Motor neuron (in vitro differentiated cells): ENCODE data around the gene KLK10. TPM values are rescaled to one million over a fixed set of nuclear protein-coding genes. Genes with fewer than 3 reads are reported as not detected.

Experiments
- ATAC-seq, 8 experiments: fragments of 200-7000 bp; cut with Tn5 transposase; replicated peaks in 6 of 8; 2 replicates each; pipeline ENCODE4 v1.8.0; 2021; ENCODE audit warnings: mild to moderate bottlenecking in 8 of 8, moderate library complexity in 8 of 8
- H3K27ac ChIP-seq, 2 donors: fragments of 250-450 bp; sonication (Bioruptor Pico); 2 replicates each; pipeline ENCODE4 v1.9.0; 2021; ENCODE audit warnings: antibody characterized with exemption in 2 of 2, mild to moderate bottlenecking in 2 of 2, moderate library complexity in 1 of 2
- H3K4me1 ChIP-seq, 2 donors: fragments of 250-450 bp; sonication (Bioruptor Pico); replicated peaks in 1 of 2; 2 replicates each; pipeline ENCODE4 v1.6.1; 2021; ENCODE audit warnings: antibody characterized with exemption in 2 of 2, mild to moderate bottlenecking in 2 of 2, moderate library complexity in 1 of 2
- H3K4me3 ChIP-seq, 5 donors: fragments of 250-450 bp; sonication (Bioruptor Pico); 2 replicates each; pipeline ENCODE4 v1.9.0; 2021; ENCODE audit warnings: antibody characterized with exemption in 5 of 5, mild to moderate bottlenecking in 5 of 5, moderate library complexity in 4 of 5
- WGBS, 10 experiments: fragments of 450-650 bp; shearing (Covaris generic); methylation state at CpG; one replicate each; pipeline ENCODE4 v1.0.0; 2022; 5-methylcytosine and 5-hydroxymethylcytosine counted together
- in situ Hi-C, 9 experiments: fragments of 400-800 bp; cut with MboI; loops; one replicate each; pipeline ENCODE4 v1.15.0; 2021; ENCODE audit warnings: low sequenced_read_pairs in 9 of 9, low pct_unique_long_range_greater_than_20kb in 2 of 9; ENCODE audit not compliant: unreplicated experiment in 9 of 9
- total RNA-seq, 8 experiments: library from RNA; unstranded; fragments of 300-600 nt; gene quantifications; 2 replicates each; pipeline versions ENCODE4 v1.2.3 to v1.2.4, GENCODE V29; 2022

The KLK10 gene
- total RNA-seq, 8 experiments from 2014 or later = 0.14 to 0.81 (median 0.37) TPM

DNA sequence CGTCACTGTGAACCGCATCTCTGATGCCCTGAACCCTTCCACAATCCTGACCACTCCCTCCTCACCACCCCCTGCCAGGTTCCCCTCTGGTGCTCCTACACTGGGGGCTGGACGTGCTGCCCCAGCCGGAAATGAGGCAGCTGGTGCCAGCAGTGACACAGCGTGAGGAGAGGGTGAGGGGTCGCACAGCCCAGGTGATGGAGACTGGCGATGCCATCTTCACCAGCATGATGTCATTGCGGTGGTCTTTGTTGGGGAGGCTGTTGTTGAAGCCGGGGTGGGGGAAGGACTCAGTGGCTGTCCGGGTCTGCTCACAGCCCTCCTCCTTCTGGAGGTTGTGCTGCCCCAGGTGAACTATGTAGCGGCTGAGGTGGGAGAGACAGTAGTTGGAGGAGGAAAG lies 4.4 kb upstream of the KLK10 start:
- ATAC-seq = no peak
- Histone ChIP-seq H3K27ac (no peak overlapping the region), H3K4me1 (peaks cover 0 to 2% of the 10 kb centered on the region in 2 donors), H3K4me3 (no peak overlapping the region)
- in situ Hi-C loops = loop anchor here in 1 of 9 experiments (10.0 kb wide), 1 partner anchor 71 kb away; no protein-coding TSS in a partner anchor
- WGBS, 10 experiments = 10 to 91% (median 50%) methylated on average over 1 to 4 of the region's 11 CpGs; no CpG with 5 or more reads in 5 of the 10 experiments

GRCh38 chr19:51022526-51022925 lies 3.0 kb upstream of the KLK10 start:
- Histone ChIP-seq H3K4me1 (peaks cover 0 to 3% of the 10 kb centered on the region in 2 donors), H3K27ac (no peak overlapping the region), H3K4me3 (no peak overlapping the region)
- 35 to 67% (median 53%) methylated on average over 3 to 13 of the region's 14 CpGs; no CpG with 5 or more reads in 1 of the 10 experiments for WGBS, 10 experiments
- ATAC-seq = no peak
- in situ Hi-C loops = loop anchor here in 1 of 9 experiments (10.0 kb wide), 1 partner anchor 72 kb away; no protein-coding TSS in a partner anchor

- 0 to 100% (median 23%) methylated on average over 1 to 6 of the region's 7 CpGs; no CpG with 5 or more reads in 1 of the 10 experiments for WGBS, 10 experiments
- H3K4me1 ChIP-seq = peaks cover 0 to 3% of the 10 kb centered on the region in 2 donors
- in situ Hi-C loops = loop anchor here in 1 of 9 experiments (10.0 kb wide), 1 partner anchor 74 kb away; no protein-coding TSS in a partner anchor
- no peak overlapping the region for H3K4me3 ChIP-seq
- no peak overlapping the region for H3K27ac ChIP-seq
- ATAC-seq = peak in 6 of 8 experiments; percentile 15 to 65 (median 30)
Measured at GRCh38 chr19:51020988-51021651, 1.6 kb upstream of the KLK10 start.

DNA sequence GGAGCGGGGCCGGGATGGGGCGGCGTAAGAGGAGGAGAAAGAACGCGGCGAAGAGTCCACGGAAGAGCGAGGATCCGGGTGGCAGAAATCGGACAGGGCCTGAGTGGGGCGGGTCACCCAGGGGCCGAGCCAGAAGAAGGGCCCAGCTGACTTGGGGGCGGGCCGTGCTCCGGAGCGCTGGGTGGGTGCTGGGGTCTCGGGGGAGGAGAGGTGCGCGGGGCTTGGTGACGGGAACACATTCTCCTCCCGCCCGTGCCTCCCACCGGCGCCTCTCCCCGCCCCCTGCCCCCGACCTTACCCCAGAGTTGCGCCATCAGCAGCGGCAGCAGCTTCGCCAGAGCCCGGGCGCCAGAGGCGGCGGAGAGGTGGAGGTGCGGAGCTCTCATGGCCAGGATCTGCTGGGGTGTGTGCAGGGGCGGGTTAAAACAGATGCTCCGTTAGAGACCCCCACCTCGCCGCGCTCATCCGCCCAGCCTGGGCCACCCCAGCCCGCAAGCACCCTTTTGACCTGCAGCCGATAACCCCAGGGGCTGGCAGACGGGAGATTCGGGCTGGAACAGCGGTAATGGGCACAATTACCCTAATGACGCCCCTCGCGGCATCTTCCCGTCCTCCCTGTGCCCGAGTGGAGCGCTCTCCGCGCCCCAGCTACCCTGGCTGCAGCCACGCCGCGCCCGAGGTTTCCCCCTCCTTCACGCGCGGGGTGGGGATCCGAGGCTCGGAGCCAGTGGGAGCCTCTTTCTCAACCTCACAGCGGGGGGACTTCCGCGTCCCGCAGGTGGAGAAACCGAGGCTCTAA lies 565 bp downstream of the KLK10 start:
- in situ Hi-C loops = no loop called here
- H3K4me3 ChIP-seq = no peak overlapping the region
- WGBS, 10 experiments = 0 to 6% (median 0%) methylated on average over 3 to 18 of the region's 68 CpGs; no CpG with 5 or more reads in 7 of the 10 experiments
- H3K27ac ChIP-seq = no peak overlapping the region
- ATAC-seq = peak in 2 of 8 experiments; percentile 7 to 27
- peaks cover 0 to 3% of the 10 kb centered on the region in 2 donors for H3K4me1 ChIP-seq

DNA sequence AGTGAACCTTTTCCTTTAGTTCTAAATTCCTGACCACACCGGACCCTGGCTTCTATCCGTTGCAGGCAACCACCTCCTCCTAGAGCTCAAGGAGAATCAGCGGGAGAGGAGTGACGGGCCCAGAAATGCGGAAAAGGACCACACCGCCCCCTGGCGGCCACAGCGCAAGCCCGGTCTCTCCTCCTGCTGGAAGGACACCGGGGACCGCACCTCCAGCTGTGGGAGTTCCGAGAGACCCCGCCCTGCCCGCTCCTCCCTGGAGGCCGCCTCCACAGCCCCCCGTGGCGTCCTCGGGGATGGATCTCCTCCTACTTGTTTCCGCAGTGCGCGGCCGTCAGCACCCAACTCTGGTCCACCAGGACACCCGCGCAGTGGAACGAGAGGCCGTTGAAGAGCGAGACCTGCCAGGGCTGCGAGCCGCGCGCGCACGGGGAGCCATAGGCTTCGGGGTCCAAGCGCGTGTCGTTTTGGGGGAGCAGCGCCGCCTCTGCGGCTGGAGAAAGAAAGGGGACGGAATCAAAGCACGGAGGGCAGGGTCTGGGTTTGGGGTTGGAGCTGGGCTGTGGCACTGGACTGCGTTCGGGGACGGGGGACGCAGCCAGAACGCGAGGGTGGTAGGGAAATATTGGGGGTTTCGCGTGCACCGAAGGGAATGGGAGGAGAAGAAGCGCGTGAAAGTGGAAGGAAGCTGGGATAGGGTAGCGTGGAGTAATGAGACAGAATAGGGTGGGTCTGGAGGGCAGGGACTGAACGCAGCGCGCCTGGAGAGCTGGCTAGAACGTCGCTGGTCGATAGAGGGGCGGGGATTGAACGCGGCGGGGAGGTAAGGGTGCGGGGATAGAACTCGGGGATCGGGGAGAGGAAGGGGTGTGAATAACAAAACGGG lies 2.5 kb downstream of the KLK10 start:
- WGBS, 10 experiments = 0% methylated on average over 1 to 25 of the region's 68 CpGs; no CpG with 5 or more reads in 3 of the 10 experiments
- in situ Hi-C loops = no loop called here
- H3K27ac ChIP-seq = no peak overlapping the region
- peak; percentile 70 to 84 (median 77) for ATAC-seq
- peaks cover 0 to 3% of the 10 kb centered on the region in 2 donors for H3K4me1 ChIP-seq
- peak overlapping the region; percentile 10 to 41 (median 33) for H3K4me3 ChIP-seq

DNA sequence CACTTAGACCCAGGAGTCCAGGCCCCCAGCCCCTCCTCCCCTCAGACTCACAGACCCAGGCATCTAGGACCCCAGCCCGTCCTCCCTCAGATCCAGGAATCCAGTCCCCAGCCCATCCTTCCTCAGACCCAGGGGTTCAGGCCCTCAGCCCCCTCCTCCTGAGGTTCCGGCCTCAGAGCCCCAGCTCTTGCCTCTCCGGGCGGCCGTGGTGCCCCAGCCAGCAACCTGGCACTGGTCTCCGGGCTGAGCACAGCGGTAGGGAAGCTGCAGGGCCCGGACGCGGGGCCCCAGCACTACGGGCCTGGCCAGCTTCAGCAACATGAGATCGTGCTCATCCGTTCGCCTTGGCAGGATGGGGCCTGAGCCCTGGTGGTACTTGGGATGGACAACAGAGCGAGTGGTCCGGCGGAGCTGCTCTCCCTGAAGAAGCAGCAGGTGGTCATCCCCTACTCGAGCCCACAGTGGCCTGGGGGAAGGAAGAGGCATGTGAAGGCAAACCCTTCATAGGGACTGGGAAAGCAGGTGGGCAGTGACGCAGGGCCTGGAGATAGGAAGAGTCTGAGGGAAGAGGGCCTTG lies 3.7 kb downstream of the KLK10 start:
- Histone ChIP-seq H3K4me1 (peaks cover 0 to 3% of the 10 kb centered on the region in 2 donors), H3K4me3 (no peak overlapping the region), H3K27ac (no peak overlapping the region)
- ATAC-seq = no peak
- in situ Hi-C loops = no loop called here
- 60 to 68% methylated on average over 1 to 3 of the region's 19 CpGs; no CpG with 5 or more reads in 8 of the 10 experiments for WGBS, 10 experiments

DNA sequence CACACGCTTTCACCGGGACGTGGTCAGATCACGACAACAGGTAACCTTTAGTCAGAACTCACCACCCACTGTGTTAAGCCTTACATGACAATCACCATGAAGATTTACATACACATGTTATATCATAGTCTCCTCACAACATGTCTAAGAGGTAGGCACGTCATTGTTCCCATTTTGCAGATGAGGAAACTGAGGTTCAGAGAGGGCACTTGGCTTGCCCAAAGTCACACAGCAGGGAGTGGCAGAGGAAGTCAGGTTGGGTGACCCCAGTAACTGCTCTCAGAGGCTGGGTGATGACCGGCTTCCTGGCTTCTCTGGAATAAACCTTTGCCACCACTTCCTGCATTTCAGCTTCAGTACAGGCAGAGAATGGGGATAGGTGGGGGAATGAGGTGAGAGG lies 5.3 kb downstream of the KLK10 start:
- 0 to 90% (median 75%) methylated on average over 1 to 5 of the region's 6 CpGs; no CpG with 5 or more reads in 4 of the 10 experiments for WGBS, 10 experiments
- in situ Hi-C loops = no loop called here
- ATAC-seq = no peak
- Histone ChIP-seq H3K27ac (no peak overlapping the region), H3K4me1 (peaks cover 0 to 3% of the 10 kb centered on the region in 2 donors), H3K4me3 (no peak overlapping the region)

DNA sequence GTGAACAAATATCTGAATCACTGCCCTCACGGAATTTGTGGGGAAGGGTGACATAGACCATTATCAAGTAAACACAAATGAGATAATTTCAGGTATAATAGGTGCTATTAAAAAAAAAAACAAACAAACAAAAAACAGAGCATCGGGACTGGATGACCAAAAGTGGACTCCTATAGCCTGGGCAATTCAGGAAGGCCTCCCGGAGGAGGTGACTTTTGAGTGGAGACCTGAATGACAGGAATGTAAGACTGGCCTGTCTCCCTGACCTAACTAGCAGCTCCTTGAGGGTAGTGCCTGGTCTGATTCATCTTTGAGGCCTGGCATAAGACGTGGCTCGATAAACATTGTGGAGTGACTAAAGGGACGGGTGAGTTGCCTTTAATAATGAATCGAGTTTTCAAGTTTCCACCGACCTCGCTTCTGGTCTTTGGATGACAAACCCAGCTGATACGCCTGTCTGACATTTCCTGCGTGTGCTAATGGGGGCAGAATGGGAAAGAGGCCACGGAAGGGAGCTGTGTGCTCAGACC lies 6.8 kb downstream of the KLK10 start:
- in situ Hi-C loops = no loop called here
- WGBS, 10 experiments = 14 to 87% (median 53%) methylated on average over 2 to 9 of the region's 12 CpGs; no CpG with 5 or more reads in 2 of the 10 experiments
- no peaks in the 10 kb centered on the region for H3K4me1 ChIP-seq
- H3K27ac ChIP-seq = no peak overlapping the region
- ATAC-seq = no peak
- no peak overlapping the region for H3K4me3 ChIP-seq

- in situ Hi-C loops = no loop called here
- ATAC-seq = no peak
- no peak overlapping the region for H3K4me3 ChIP-seq
- 7 to 72% (median 30%) methylated on average over 2 to 3 of the region's 4 CpGs; no CpG with 5 or more reads in 6 of the 10 experiments for WGBS, 10 experiments
- no peak overlapping the region for H3K27ac ChIP-seq
- no peaks in the 10 kb centered on the region for H3K4me1 ChIP-seq
Measured at GRCh38 chr19:51010066-51010795, 9.3 kb downstream of the KLK10 start.

DNA sequence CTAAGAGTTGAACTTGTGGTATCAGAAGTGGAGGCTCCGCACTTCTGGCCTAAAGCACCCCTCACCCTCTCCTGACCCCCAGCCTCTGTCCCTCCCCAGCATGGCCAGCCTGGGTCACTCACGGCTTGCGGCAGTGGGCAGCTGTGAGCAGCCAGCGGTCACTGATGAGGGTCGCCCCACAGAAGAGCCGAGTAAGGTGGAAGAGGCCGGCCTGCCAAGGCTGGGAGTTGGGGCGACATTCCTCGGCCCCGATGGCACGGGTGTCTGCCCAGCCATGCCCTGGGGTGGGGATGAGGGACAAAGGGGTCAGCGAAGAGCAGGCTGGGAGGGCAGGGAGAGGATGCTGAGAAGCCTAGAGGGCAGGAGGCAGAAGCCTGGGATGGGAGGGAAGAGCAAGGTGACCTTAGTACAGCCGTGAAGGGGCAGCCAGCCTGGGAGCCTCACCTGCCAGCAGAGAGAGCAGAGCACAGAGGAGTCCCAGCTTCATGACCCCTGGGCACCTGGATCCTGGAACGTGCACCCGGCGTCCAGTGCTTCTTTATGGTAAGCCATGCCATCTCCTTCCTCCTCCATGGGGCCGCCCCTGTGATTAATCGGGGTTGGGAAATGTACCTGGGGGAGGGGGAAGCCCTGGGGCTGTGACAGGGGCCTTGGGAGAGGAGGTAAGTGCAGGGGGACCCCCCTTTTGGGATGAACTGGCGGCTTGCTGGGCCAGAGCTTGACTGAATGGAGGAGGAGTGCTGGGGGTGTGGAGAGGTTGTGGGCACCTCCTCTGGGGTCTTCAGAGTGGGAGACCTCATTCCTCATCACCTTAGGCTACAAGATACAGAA lies 10.2 kb downstream of the KLK10 start:
- H3K4me3 ChIP-seq = no peak overlapping the region
- 53 to 73% (median 62%) methylated on average over 3 to 8 of the region's 19 CpGs; no CpG with 5 or more reads in 7 of the 10 experiments for WGBS, 10 experiments
- no peak overlapping the region for H3K27ac ChIP-seq
- in situ Hi-C loops = no loop called here
- no peaks in the 10 kb centered on the region for H3K4me1 ChIP-seq
- no peak for ATAC-seq

- Histone ChIP-seq H3K4me3 (no peak overlapping the region), H3K27ac (no peak overlapping the region), H3K4me1 (no peaks in the 10 kb centered on the region)
- no peak for ATAC-seq
- 43 to 73% (median 69%) methylated on average over 1 to 3 of the region's 3 CpGs; no CpG with 5 or more reads in 6 of the 10 experiments for WGBS, 10 experiments
- in situ Hi-C loops = no loop called here
Measured at GRCh38 chr19:51007488-51007887, 12.0 kb downstream of the KLK10 start.
